Activated CD4-positive, alpha-beta memory T cell treated with anti-CD3 and anti-CD28 coated beads, Interleukin-2, amount 10 ng/mL, durations not matched to agents 7 days and 5 days (primary cell): Measurements from ENCODE around the gene ETS1. TPM values are rescaled to one million over a fixed set of nuclear protein-coding genes. Genes with fewer than 3 reads are reported as not detected.

Source experiments
- CTCF ChIA-PET: fragments of 350-600 bp; sonication (Branson Sonifier 250); formaldehyde crosslinking; loops from one replicate; lab custom pipeline; 2021; ENCODE audit warnings: antibody characterized with exemption, inconsistent platforms; lab: Charles Lee
- POLR2A ChIA-PET: fragments of 350-600 bp; sonication (Branson Sonifier 250); formaldehyde crosslinking; loops from one replicate; lab custom pipeline; 2021; ENCODE audit warnings: antibody characterized with exemption; lab: Charles Lee
- DNase-seq: peaks from one replicate; pipeline ENCODE4 v3.0.0-alpha.2; 2020
- H3K27ac Mint-ChIP-seq: one replicate; pipeline ENCODE4 v1.8.0; 2021; ENCODE audit warnings: mild to moderate bottlenecking, mixed read lengths
- H3K27me3 Mint-ChIP-seq: one replicate; pipeline ENCODE4 v1.8.0; 2021; ENCODE audit warnings: mixed read lengths
- H3K36me3 Mint-ChIP-seq: one replicate; pipeline ENCODE4 v1.8.0; 2021; ENCODE audit warnings: low read depth, mixed read lengths
- H3K4me1 Mint-ChIP-seq: one replicate; pipeline ENCODE4 v1.8.0; 2021; ENCODE audit warnings: mixed read lengths
- H3K4me3 Mint-ChIP-seq: one replicate; pipeline ENCODE4 v1.8.0; 2021; ENCODE audit warnings: mild to moderate bottlenecking, mixed read lengths
- H3K9me3 Mint-ChIP-seq: one replicate; pipeline ENCODE4 v1.8.0; 2021; ENCODE audit warnings: mixed read lengths
- total RNA-seq, 2 experiments: library from RNA; stranded (reverse); gene quantifications; one replicate each; pipeline ENCODE4 v1.2.3, GENCODE V29; 2021

The ETS1 gene
- total RNA-seq, result 100 to 1,000 TPM; 572 to 584 TPM

- H3K27me3 Mint-ChIP-seq, result peaks cover 16% of the 10 kb centered on the region
- peaks cover 3% of the 10 kb centered on the region for H3K4me1 Mint-ChIP-seq
- no peak within 1 kb of the TSS for H3K27ac Mint-ChIP-seq
- ChIA-PET POLR2A (no interaction called here), CTCF (no interaction called here)
- H3K36me3 Mint-ChIP-seq, result no peaks in the 10 kb centered on the region
- no peaks in the 10 kb centered on the region for H3K9me3 Mint-ChIP-seq
- DNase-seq, result no peak
- H3K4me3 Mint-ChIP-seq, result no peak within 1 kb of the TSS
Measured at GRCh38 chr11:128587415-128587814, at the start of gene ETS1. Gene ETS1, minus strand, starts transcription at chr11:128587558. Its CDS starts 14,428 bp downstream, at chr11:128573130.

- POLR2A ChIA-PET, result no interaction called here
- peaks cover 29% of the 10 kb centered on the region for H3K4me1 Mint-ChIP-seq
- peaks cover 4% of the 10 kb centered on the region for H3K36me3 Mint-ChIP-seq
Measured at GRCh38 chr11:128634395-128634794, 47.0 kb upstream of the ETS1 start.

GRCh38 chr11:128633384-128633965, 46.1 kb upstream of the ETS1 start:
- H3K27me3 Mint-ChIP-seq, result no peaks in the 10 kb centered on the region
- H3K27ac Mint-ChIP-seq, result no peak overlapping the region
- POLR2A ChIA-PET, result interaction anchor here (0.7 to 5.8 kb wide), 5 partner anchors 9 to 341 kb away, joined by 3 to 57 read pairs (median 5); no protein-coding TSS in a partner anchor

More at GRCh38 chr11:128634395-128634794, 47.0 kb upstream of the ETS1 start:
- CTCF ChIA-PET, result interaction anchor here (0.7 to 7.6 kb wide), 9 partner anchors 123 to 477 kb away, joined by 3 to 205 read pairs (median 54); no protein-coding TSS in a partner anchor
- no peak for DNase-seq
- no peak overlapping the region for H3K27ac Mint-ChIP-seq
- H3K9me3 Mint-ChIP-seq, result peaks cover 5% of the 10 kb centered on the region
- H3K27me3 Mint-ChIP-seq, result peaks cover 2% of the 10 kb centered on the region
- H3K4me3 Mint-ChIP-seq, result no peak overlapping the region

GRCh38 chr11:128632141-128632791, 44.9 kb upstream of the ETS1 start:
- DNase-seq, result peak; percentile 49
- H3K27me3 Mint-ChIP-seq, result no peaks in the 10 kb centered on the region
- POLR2A ChIA-PET, result interaction anchor here (0.7 to 11.4 kb wide), 12 partner anchors 8 to 461 kb away, joined by 3 to 525 read pairs (median 6); partner anchors contain the start of gene FLI1
- CTCF ChIA-PET, result interaction anchor here (0.7 to 7.6 kb wide), 56 partner anchors 8 to 610 kb away, joined by 3 to 205 read pairs (median 4); no protein-coding TSS in a partner anchor
- H3K36me3 Mint-ChIP-seq, result peaks cover 2% of the 10 kb centered on the region
- H3K9me3 Mint-ChIP-seq, result no peaks in the 10 kb centered on the region
- H3K27ac Mint-ChIP-seq, result no peak overlapping the region
- H3K4me1 Mint-ChIP-seq, result peaks cover 47% of the 10 kb centered on the region
- no peak overlapping the region for H3K4me3 Mint-ChIP-seq

More at GRCh38 chr11:128633384-128633965, 46.1 kb upstream of the ETS1 start:
- no peak for DNase-seq
- Mint-ChIP-seq H3K4me3 (no peak overlapping the region), H3K9me3 (no peaks in the 10 kb centered on the region), H3K36me3 (peaks cover 2% of the 10 kb centered on the region), H3K4me1 (peaks cover 38% of the 10 kb centered on the region)
- CTCF ChIA-PET, result interaction anchor here (0.9 to 7.6 kb wide), 16 partner anchors 28 to 600 kb away, joined by 3 to 205 read pairs (median 4); no protein-coding TSS in a partner anchor

- ChIA-PET POLR2A (interaction anchor here (0.7 to 11.4 kb wide), 25 partner anchors 63 to 591 kb away, joined by 3 to 525 read pairs (median 6); partner anchors contain the start of gene FLI1), CTCF (interaction anchor here (0.7 to 7.6 kb wide), 59 partner anchors 8 to 603 kb away, joined by 3 to 205 read pairs (median 5); no protein-coding TSS in a partner anchor)
- Mint-ChIP-seq H3K4me3 (peak overlapping the region; percentile 38), H3K27ac (peak overlapping the region; percentile 85), H3K27me3 (no peaks in the 10 kb centered on the region), H3K36me3 (no peaks in the 10 kb centered on the region), H3K4me1 (peaks cover 63% of the 10 kb centered on the region), H3K9me3 (no peaks in the 10 kb centered on the region)
- peak; percentile 91 for DNase-seq
Measured at GRCh38 chr11:128630367-128631230, 43.2 kb upstream of the ETS1 start.

- no peak for DNase-seq
- peaks cover 73% of the 10 kb centered on the region for H3K4me1 Mint-ChIP-seq
Measured at GRCh38 chr11:128629516-128630106, 42.3 kb upstream of the ETS1 start.

GRCh38 chr11:128628686-128629085, 41.3 kb upstream of the ETS1 start:
- CTCF ChIA-PET, result interaction anchor here (0.5 to 7.6 kb wide), 26 partner anchors 48 to 597 kb away, joined by 3 to 205 read pairs (median 9); no protein-coding TSS in a partner anchor
- H3K9me3 Mint-ChIP-seq, result no peaks in the 10 kb centered on the region
- H3K27me3 Mint-ChIP-seq, result no peaks in the 10 kb centered on the region
- peaks cover 3% of the 10 kb centered on the region for H3K36me3 Mint-ChIP-seq
- H3K27ac Mint-ChIP-seq, result peak overlapping the region; percentile 85
- POLR2A ChIA-PET, result interaction anchor here (0.6 to 11.4 kb wide), 24 partner anchors 65 to 434 kb away, joined by 3 to 525 read pairs (median 6); partner anchors contain the start of gene FLI1
- H3K4me3 Mint-ChIP-seq, result peak overlapping the region; percentile 57
- H3K4me1 Mint-ChIP-seq, result peaks cover 78% of the 10 kb centered on the region
- no peak for DNase-seq

More at GRCh38 chr11:128629516-128630106, 42.3 kb upstream of the ETS1 start:
- Mint-ChIP-seq H3K27me3 (no peaks in the 10 kb centered on the region), H3K36me3 (peaks cover 2% of the 10 kb centered on the region), H3K27ac (peak overlapping the region; percentile 85), H3K9me3 (no peaks in the 10 kb centered on the region), H3K4me3 (peak overlapping the region; percentile 57)
- ChIA-PET POLR2A (interaction anchor here (0.8 to 11.4 kb wide), 26 partner anchors 10 to 590 kb away, joined by 3 to 525 read pairs (median 6); partner anchors contain the start of gene FLI1), CTCF (interaction anchor here (0.8 to 7.6 kb wide), 42 partner anchors 8 to 603 kb away, joined by 3 to 205 read pairs (median 7); no protein-coding TSS in a partner anchor)

- Mint-ChIP-seq H3K36me3 (peaks cover 3% of the 10 kb centered on the region), H3K4me3 (peak overlapping the region; percentile 59), H3K27me3 (no peaks in the 10 kb centered on the region), H3K9me3 (no peaks in the 10 kb centered on the region), H3K27ac (peak overlapping the region; percentile 85), H3K4me1 (peaks cover 82% of the 10 kb centered on the region)
- POLR2A ChIA-PET, result interaction anchor here (0.6 to 11.4 kb wide), 19 partner anchors 65 to 338 kb away, joined by 3 to 525 read pairs (median 6); partner anchors contain the start of gene FLI1
- DNase-seq, result no peak
- CTCF ChIA-PET, result interaction anchor here (0.5 to 7.6 kb wide), 23 partner anchors 48 to 471 kb away, joined by 3 to 205 read pairs (median 6); no protein-coding TSS in a partner anchor
Measured at GRCh38 chr11:128628325-128628673, 40.9 kb upstream of the ETS1 start.

GRCh38 chr11:128627666-128628324, 40.4 kb upstream of the ETS1 start:
- H3K36me3 Mint-ChIP-seq, result peaks cover 3% of the 10 kb centered on the region
- peaks cover 87% of the 10 kb centered on the region for H3K4me1 Mint-ChIP-seq
- ChIA-PET POLR2A (interaction anchor here (0.6 to 11.4 kb wide), 21 partner anchors 66 to 337 kb away, joined by 3 to 525 read pairs (median 5); partner anchors contain the start of gene FLI1), CTCF (interaction anchor here (0.8 to 7.6 kb wide), 20 partner anchors 47 to 470 kb away, joined by 3 to 205 read pairs (median 19); no protein-coding TSS in a partner anchor)
- no peaks in the 10 kb centered on the region for H3K27me3 Mint-ChIP-seq
- H3K4me3 Mint-ChIP-seq, result peak overlapping the region; percentile 59
- H3K27ac Mint-ChIP-seq, result peak overlapping the region; percentile 85
- no peaks in the 10 kb centered on the region for H3K9me3 Mint-ChIP-seq
- DNase-seq, result peak; percentile 40

- ChIA-PET POLR2A (interaction anchor here (0.9 to 11.4 kb wide), 13 partner anchors 47 to 336 kb away, joined by 4 to 525 read pairs (median 6); no protein-coding TSS in a partner anchor), CTCF (interaction anchor here (1.1 to 7.6 kb wide), 12 partner anchors 77 to 455 kb away, joined by 3 to 205 read pairs (median 27); no protein-coding TSS in a partner anchor)
- Mint-ChIP-seq H3K4me1 (peaks cover 91% of the 10 kb centered on the region), H3K36me3 (peaks cover 3% of the 10 kb centered on the region), H3K9me3 (no peaks in the 10 kb centered on the region), H3K4me3 (no peak overlapping the region), H3K27ac (peak overlapping the region; percentile 85), H3K27me3 (no peaks in the 10 kb centered on the region)
- no peak for DNase-seq
Measured at GRCh38 chr11:128626913-128627665, 39.7 kb upstream of the ETS1 start.
